ENCODE data around the gene RHOT1. TPM values are rescaled to one million over a fixed set of nuclear protein-coding genes. Genes with fewer than 3 reads are reported as not detected.

The RHOT1 gene
- total RNA-seq, 1 experiment from 2014 or later, result 22.3 TPM

- Histone ChIP-seq H3K9ac (ENCODE audit: low read length) (no peak overlapping the region), H3K4me1 (ENCODE audit: insufficient read depth, low read length) (peaks cover 6% of the 10 kb centered on the region; the same call in 1 of the 2 replicates), H3K27ac (ENCODE audit: low read length) (no peak overlapping the region), H4K20me1 (ENCODE audit: low read length) (no peaks in the 10 kb centered on the region), H3K9me3 (ENCODE audit: low read length) (no peaks in the 10 kb centered on the region), H3F3A (ENCODE audit: low read length, unreplicated experiment) (no peaks in the 10 kb centered on the region), H3K36me3 (ENCODE audit: low read depth, low read length) (no peaks in the 10 kb centered on the region), H3K27me3 (ENCODE audit: low read length) (no peaks in the 10 kb centered on the region), H3K79me2 (ENCODE audit: low read length) (no peaks in the 10 kb centered on the region), H3K9me2 (replicated peaks; ENCODE audit: low read length) (no peaks in the 10 kb centered on the region), H3K4me2 (ENCODE audit: low read length) (no peak overlapping the region), H3K4me3 (ENCODE audit: low read length) (no peak overlapping the region), H2AFZ (ENCODE audit: low read length) (no peak overlapping the region)
- no peak for TF ChIP-seq EZH2phosphoT487 (IDR thresholded peaks at IDR 0.05; ENCODE audit: borderline replicate concordance, low read length)
- no peak for DNase-seq
- CTCF ChIA-PET, result interaction anchor here (0.6 kb wide), 1 partner anchor 21 kb away, joined by 3 read pairs; no protein-coding TSS in a partner anchor
- BruUV-seq (replicated peaks), result no TSS peak
- ATAC-seq, result no peak
- POLR2A ChIA-PET (ENCODE audit: unreplicated experiment), result no interaction called here
- intact Hi-C loops (cut with micrococcal nuclease), result no loop called here
These were observed 131.8 kb downstream of the RHOT1 start for GRCh38 chr17:32274101-32274500.

GRCh38 chr17:32274643-32275042, 132.3 kb downstream of the RHOT1 start:
- ATAC-seq, result no peak
- Histone ChIP-seq H3K9me2 (replicated peaks; ENCODE audit: low read length) (no peaks in the 10 kb centered on the region), H3K9me3 (ENCODE audit: low read length) (no peaks in the 10 kb centered on the region), H3K9ac (ENCODE audit: low read length) (no peak overlapping the region), H4K20me1 (ENCODE audit: low read length) (no peaks in the 10 kb centered on the region), H3K36me3 (ENCODE audit: low read depth, low read length) (no peaks in the 10 kb centered on the region), H3K27ac (ENCODE audit: low read length) (no peak overlapping the region), H2AFZ (ENCODE audit: low read length) (no peak overlapping the region), H3K79me2 (ENCODE audit: low read length) (no peaks in the 10 kb centered on the region), H3K4me3 (ENCODE audit: low read length) (no peak overlapping the region), H3F3A (ENCODE audit: low read length, unreplicated experiment) (no peaks in the 10 kb centered on the region), H3K27me3 (ENCODE audit: low read length) (no peaks in the 10 kb centered on the region), H3K4me2 (ENCODE audit: low read length) (no peak overlapping the region), H3K4me1 (ENCODE audit: insufficient read depth, low read length) (peaks cover 6% of the 10 kb centered on the region; the same call in 1 of the 2 replicates)
- POLR2A ChIA-PET (ENCODE audit: unreplicated experiment), result no interaction called here
- no TSS peak for BruUV-seq (replicated peaks)
- DNase-seq, result no peak
- TF ChIP-seq EZH2 (IDR thresholded peaks at IDR 0.05; ENCODE audit: low read length, unreplicated experiment), result no peak
- TF ChIP-seq EZH2phosphoT487 (IDR thresholded peaks at IDR 0.05; ENCODE audit: borderline replicate concordance, low read length), result no peak
- TF ChIP-seq CTCF (conservative IDR thresholded peaks at IDR 0.05; ENCODE audit: low read depth, low read length), result no peak
- intact Hi-C loops (cut with micrococcal nuclease), result no loop called here
- CTCF ChIA-PET, result no interaction called here

Other genes with a start within 250 kb of the RHOT1 start
- gene UTP6, start 240.8 kb upstream of the RHOT1 start, total RNA-seq (2014; rRNA removed), result 35.1 and 35.5 TPM in 2 replicates
- 11.5 and 15.8 TPM in 2 replicates for gene SUZ12, start 205.5 kb upstream of the RHOT1 start, total RNA-seq (2014; rRNA removed)
- 7.4 and 9.5 TPM in 2 replicates for gene LRRC37B, start 135.1 kb upstream of the RHOT1 start, total RNA-seq (2014; rRNA removed)
- not detected in 2 replicates for gene RHBDL3, start 123.3 kb downstream of the RHOT1 start, total RNA-seq (2014; rRNA removed)
- gene C17orf75, start 199.7 kb downstream of the RHOT1 start, total RNA-seq (2014; rRNA removed), result 17.5 and 27.0 TPM in 2 replicates
- 76.5 and 84.6 TPM in 2 replicates for gene ZNF207, start 207.7 kb downstream of the RHOT1 start, total RNA-seq (2014; rRNA removed)